HG03097 (cell line): ENCODE results near the gene MLNR.

Experiments used
- ATAC-seq: cut with Tn5 transposase; IDR thresholded peaks from one replicate; pipeline ENCODE4 v1.9.1; 2021; ENCODE audit not compliant: unreplicated experiment, low FRiP score

Gene MLNR, protein sequence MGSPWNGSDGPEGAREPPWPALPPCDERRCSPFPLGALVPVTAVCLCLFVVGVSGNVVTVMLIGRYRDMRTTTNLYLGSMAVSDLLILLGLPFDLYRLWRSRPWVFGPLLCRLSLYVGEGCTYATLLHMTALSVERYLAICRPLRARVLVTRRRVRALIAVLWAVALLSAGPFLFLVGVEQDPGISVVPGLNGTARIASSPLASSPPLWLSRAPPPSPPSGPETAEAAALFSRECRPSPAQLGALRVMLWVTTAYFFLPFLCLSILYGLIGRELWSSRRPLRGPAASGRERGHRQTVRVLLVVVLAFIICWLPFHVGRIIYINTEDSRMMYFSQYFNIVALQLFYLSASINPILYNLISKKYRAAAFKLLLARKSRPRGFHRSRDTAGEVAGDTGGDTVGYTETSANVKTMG

DNA sequence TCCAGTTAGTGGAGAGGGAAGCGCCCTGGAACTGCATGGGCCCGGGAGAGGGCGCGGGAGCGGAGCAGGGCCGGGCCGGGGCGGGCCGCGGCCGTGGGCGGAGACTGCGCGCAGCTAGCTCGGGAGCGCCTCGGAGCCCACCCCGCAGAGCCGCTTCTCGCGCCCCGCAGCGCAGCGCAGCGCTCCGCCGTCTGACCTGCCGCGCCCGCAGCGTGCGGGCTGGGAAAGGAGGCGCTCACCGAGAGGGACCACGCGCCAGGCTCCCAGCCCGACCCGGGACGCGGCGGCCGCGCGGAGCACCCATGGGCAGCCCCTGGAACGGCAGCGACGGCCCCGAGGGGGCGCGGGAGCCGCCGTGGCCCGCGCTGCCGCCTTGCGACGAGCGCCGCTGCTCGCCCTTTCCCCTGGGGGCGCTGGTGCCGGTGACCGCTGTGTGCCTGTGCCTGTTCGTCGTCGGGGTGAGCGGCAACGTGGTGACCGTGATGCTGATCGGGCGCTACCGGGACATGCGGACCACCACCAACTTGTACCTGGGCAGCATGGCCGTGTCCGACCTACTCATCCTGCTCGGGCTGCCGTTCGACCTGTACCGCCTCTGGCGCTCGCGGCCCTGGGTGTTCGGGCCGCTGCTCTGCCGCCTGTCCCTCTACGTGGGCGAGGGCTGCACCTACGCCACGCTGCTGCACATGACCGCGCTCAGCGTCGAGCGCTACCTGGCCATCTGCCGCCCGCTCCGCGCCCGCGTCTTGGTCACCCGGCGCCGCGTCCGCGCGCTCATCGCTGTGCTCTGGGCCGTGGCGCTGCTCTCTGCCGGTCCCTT, at the start of gene MLNR:
Gene MLNR (plus strand): TSS at position 303 of the 820 bp plus-strand sequence. CDS start 0 bp downstream, at position 303.
- ATAC-seq: no peak

DNA sequence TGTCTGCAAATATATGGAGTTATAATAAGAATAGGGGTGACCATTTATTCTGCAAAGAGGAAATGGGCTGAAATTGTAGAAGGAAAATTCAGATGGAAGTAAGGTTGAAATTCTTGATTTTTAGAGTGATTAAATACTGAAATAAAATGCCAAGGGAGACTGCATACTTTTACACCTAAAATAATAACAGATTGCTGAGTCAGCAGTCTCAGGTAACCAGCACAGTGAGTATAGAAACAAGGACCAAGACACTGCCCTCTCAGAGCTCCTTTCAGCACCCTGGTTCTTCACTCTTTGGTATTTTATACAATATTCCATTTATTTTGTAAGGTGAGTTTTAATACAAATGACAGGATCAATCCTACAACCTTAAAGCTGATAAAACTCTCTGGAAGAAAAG, 48.8 kb upstream of the MLNR start:
- ATAC-seq: no peak

DNA sequence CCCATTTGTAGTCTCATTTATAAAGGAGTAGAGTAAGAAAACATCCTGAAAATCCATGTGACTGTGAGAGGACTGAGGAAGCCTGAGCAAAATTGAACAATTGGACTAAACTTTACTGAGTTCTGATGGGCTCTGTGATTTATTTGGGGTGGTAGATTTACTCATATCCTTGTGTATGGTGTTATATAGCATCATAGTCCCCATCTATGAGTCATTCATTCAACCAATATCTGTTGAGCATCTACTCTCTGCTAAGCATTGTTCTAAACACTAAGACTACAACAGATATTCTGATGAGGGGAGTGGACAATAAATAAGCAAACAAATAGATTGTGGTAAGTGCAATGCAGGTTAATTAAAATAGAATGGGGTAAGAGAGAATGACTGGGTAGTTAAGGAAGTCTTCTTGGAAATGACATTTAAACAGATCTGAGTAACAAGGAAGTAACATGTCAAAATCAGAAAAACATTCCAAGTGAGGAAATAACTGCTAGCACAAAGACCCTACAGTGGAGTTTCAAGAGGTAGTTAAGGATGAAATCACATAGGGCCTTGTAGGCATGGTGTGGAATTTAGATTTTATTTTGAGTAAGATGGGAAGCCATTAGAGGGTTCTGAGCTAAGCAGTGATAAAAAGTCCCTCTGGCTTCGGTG, 36.3 kb upstream of the MLNR start:
- no peak for ATAC-seq

DNA sequence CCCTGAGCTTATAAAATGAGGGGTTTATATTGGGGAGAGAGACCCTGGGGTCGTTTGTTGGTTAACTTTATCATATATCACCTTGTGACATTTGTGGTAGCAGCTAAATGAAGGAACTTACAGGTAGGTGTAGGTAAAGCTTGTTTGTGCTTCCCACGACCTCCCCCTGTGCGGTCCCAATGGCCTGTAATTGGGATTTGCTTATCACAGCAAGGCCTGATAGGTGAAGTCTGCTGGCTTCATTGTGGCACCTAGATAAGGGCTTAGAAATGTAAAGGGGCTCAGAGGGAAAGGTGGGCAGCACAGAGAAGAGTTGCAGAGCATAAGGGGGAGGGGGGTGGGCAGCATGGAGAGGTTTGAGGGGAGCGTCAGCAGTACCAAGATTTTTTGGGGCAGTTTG, 35.5 kb upstream of the MLNR start:
- ATAC-seq: no peak

DNA sequence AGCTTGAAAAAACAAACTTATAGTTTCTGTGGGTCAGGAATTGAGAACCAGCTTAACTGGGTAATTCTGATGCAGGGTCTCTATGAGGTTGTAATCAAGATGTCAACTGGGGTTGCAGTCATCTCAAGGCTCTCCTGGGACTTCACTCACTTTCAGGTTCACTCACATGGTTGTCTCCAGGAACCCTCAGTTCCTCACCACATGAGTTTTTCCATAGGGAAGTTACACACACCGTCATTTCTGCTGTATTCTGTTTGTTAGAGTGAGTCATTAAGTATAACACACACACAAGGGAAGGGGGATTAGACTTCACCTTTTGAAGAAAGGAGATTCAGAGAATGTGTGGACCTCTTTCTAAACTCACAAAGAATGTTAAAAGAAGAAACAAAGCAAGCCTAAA, 34.9 kb upstream of the MLNR start:
- no peak for ATAC-seq

DNA sequence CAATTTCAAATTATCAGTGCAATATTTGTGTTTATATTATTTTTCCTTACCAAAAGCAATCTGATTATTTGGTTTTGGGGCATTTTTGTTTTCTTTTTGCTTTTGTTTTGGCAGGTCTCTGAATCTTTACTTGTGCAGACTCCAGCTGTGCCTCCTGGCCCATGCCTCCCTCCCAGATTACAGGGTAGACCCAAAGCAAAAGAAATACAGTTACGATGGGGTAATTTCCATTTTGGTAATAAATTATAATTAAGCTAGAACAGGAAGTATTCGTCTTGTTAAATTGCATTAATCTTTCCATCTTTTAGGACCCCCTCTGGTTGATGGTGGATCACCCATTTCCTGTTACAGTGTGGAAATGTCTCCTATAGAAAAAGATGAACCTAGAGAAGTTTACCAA, 29.2 kb upstream of the MLNR start:
- no peak for ATAC-seq

DNA sequence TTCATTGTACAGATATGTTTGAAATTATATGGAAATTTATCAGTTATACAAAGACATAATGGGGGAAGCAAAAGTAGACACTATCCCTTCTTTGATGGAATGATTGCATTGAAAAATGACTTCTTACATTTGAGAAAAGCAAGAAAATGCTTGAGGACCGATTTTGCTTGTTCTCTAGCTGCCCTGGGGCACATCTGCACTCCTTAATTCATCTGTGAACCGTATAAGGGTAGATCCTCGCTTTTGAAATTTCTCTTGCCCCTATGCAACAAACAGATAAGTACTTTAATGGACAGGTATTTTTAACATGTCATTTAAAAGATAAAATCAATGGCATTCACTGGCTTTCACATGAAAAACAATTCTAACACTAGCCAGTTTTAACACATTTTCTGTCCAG, 13.5 kb upstream of the MLNR start:
- ATAC-seq: no peak

DNA sequence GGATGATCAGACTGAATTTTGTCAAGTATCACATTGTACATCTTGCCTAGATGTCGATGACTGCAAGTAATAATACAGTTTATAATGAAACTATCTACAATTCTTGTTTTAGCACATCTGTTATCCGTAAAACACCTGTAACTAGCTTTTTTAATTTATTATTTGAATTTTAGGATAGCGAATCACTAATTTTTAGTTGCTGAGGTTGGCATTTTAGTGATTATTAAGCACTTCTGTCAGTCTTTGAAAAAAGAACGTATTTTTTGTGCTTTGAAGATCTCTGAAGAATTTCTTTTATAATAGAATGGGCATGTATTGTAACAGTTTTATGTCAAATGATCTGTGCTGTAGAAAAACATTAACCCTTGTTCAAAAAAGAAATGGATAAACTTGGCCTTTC, 11.5 kb upstream of the MLNR start:
- ATAC-seq: no peak

DNA sequence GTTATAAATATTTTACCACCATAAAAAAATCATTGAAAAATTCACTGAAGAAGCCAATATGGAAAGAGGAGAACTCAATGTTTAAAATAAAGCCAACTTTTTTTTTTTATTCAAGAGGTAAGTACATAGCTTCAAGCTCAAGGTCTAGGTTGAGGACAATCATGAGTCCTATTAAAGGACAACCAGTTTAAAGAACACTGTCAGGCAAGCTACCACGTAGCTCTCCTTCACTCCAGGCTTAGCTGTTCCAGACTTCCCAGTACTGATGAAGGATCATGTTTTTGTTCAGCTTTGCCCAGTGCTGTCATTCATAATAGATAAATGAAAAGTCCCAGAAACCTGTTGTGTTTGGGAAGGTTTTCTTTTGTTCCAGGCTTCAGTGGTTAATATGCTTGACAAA, 10.0 kb upstream of the MLNR start:
- no peak for ATAC-seq

DNA sequence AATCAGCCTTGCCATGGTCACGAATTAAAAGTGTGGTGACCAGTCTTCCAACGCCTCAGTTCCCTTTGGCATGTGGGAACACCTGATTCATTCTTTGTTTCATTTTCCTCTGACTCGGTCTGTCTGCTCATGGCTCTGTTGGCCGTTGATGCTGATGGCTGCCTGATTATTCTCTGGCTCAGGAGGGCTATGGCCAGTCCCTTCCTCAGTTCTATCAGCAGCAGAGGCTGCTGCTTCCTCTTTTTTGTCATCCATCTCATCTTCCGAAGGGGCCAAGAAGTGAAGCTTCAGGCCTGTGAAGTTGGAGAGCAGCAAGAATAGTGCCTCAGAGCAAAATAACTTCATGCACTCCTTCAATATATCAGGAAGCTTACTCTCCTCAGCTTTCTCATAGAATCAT, 9.5 kb upstream of the MLNR start:
- ATAC-seq: no peak

DNA sequence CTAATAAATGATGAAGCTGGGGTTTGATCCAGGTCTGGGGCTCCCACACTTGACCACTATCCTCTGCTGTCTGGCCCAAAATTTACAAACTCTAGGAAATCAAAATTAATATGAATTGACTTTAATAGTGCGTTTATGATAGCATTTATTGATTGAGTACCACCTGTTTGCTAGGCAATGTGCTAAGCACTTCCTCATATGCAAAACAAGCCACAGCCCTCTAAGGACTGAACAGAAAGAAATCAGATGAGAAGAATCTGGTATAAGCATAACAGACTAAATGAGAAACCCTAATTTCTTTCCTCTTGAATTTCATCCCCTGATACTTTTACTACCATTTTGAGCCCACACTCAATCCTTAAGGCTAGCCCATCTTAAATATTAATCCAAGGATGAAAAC, 6.6 kb upstream of the MLNR start:
- ATAC-seq: no peak

DNA sequence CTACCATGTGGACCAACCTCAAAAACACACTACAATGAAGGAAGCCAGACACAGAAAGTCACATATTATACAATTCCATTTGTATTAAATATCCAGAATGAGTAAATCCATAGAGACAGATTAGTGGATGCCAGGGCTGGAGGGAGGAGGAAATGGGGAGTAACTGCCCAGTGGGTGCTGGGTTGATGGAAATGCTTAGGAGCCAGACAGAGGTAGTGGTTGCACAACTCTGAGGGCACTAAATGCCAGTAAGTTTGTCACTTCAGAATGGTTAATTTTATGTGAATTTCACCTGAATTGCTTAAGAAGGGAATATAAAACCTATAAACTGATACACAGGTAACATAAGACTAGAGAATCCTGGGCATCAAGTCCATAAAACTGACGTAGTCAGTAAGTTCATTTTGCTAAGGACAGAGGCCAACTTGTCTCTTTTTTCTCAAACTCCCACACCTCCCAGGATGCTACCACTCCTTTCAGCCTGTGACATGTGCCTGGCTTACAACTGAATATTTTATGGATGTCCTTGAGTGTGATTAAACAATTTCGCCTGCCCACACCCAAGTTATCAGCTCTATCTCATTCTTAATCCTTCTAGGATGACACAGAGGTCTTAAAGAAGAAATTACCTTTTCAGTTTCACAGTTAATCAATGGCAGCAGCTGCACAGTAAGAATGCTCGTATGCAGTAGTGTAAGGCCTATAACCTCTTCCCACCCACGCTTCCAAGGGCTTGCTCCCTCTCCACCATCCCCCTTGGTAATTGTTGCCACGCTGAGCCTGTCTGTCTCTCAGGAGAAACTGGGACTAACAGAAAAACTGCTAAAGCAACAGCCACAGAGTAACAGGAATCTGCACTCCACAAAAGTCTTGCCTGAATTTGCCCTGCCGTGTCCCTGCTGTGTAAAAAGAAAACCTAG, 5.9 kb upstream of the MLNR start:
- ATAC-seq: no peak

DNA sequence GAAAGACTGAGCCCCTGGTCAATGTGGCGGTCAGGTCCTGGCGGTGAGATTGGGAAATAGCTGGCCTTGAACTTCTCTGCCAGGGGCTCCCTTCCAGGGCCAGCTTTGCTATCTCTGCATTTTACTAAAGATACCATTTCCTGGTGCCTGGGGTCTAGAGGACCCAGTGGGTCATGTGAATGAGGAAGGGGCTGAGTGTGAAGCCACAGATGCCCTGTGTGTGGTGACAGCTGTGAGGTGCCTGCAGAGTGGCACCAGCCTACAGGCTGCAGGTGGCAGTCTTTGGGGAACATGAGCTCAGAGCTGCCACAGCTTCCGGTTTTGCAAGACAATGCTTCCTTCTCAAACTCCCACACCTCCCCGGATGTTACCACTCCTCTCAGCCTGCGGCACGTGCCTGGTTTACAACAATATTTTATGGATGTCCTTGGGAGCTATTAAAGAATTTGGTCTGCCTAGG, 5.2 kb upstream of the MLNR start:
- peak; percentile 71 for ATAC-seq

DNA sequence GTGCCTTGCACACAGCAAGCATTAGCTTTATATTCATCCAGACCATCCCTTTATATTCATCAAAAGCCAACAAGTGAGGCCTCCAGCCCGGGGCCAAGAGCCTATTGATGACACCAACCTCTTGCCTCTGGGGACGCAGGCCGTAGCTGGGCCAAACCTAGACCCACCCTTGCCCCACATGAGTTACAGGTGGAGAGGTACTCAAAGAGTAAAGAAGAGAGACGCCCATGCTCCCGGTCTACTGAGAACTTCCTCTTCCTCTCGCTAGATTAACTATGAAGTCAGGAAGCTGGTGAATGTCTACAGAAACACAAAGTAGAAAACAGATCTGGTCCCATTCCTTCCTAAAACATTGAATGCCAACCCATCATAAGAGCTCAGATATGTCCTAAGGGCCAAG, 3.8 kb upstream of the MLNR start:
- no peak for ATAC-seq

DNA sequence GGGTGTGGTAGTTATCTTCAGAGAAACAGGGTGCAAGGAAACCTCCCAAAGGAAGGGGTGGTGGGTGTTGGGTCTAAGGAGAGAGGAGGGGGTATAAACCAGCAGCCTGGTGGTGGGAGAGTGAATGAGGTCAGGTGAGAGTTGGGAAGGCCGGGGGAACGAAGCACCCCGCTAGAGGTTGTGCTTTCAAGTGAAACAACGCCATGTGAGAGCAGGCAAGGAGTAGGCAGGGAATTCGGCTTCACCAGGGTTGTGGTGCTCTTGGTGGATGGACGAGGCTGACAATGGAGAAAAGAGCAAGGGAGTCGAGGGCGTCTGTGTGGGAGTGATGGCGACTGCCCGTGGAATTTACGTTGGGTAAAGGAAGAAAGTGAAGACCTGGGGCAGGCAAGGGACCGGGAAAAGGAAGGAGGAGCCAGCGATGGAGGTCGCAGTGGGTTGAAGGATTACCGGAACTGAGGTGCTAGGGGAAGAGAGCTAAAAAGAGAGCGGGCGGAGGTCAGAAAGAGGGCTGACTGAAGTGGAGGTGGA, 2.1 kb upstream of the MLNR start:
- no peak for ATAC-seq

DNA sequence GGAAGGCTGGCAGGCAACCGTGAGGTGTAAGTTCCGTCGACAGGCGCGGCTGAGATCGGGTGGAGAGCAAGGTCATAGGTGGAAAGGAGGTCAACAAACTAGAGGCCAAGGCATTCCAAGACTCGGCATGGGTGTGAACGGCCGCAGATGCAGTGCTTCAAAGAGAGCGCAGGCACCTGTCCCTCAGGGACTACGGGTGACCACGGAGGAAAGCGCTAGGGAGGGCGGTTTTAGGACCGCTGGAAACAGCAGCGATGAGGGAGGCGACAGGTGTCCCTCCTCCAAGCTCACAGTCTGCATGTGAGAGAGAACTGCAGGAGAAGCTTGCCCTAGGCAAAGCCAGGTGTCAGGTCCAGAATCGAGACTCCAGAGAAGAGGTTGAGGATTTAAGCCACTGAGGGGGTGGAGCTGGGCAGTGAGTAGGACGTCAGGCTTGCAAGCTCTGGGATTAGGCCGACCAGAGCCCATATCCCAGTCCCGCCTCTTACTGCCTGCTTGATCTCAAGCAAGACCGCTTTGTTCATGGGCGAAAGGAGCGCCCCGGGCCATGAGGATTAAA, 1.6 kb upstream of the MLNR start:
- ATAC-seq: no peak

DNA sequence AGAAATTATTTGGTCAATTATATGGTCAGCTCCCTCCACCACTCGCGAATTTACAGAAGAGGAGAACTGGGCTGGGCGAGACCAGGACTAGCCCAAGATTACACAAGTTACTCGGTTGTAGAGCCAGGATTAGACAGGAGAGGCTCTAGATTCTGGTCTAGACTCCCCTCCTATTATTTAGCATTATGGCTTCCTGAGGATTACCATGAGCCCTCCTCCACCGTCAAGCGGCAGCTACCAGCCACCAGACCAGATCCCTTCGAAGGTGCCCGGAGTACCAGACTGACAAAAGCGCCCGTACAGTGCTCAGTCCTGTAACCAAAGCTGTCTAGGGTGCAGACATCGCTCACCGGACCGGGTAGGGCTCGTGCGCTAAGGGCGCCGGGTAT, 497 bp upstream of the MLNR start:
- no peak for ATAC-seq

DNA sequence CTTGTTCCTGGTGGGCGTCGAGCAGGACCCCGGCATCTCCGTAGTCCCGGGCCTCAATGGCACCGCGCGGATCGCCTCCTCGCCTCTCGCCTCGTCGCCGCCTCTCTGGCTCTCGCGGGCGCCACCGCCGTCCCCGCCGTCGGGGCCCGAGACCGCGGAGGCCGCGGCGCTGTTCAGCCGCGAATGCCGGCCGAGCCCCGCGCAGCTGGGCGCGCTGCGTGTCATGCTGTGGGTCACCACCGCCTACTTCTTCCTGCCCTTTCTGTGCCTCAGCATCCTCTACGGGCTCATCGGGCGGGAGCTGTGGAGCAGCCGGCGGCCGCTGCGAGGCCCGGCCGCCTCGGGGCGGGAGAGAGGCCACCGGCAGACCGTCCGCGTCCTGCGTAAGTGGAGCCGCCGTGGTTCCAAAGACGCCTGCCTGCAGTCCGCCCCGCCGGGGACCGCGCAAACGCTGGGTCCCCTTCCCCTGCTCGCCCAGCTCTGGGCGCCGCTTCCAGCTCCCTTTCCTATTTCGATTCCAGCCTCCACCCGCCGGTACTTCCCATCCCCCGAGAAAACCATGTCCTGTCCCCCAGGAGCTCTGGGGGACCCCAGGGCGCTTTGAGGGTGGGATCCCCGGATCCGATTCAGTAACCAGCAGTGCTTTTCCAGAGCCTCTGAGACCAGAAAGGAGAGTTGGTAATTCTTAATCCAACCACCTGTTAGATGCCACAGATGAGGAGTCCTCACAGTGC, 885 bp downstream of the MLNR start:
- ATAC-seq: no peak

DNA sequence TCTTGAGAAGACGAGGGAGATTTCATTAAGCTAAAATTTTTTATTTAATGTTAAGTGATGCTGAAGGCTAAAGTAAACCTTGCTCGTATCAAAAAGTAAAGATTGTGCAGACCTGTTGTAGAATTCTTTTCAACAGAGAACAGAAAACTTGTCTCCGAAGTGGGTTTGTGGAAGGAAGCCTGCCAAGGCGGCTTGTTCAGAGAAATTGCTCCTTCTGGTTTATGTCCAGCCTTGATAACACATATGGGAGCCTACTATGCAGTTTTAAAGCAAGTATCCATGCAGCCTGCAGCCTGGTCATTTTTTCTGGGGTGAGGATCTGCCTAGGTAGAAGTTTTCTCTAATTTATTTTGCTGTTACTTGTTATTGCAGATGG, 1.4 kb downstream of the MLNR start:
- ATAC-seq: no peak
